Uterine smooth muscle cell (primary cell): ENCODE data around the gene ZNF492. TPM values are rescaled to one million over a fixed set of nuclear protein-coding genes. Genes with fewer than 3 reads are reported as not detected.

Experiments used
- total RNA-seq: library from RNA; depleted of rRNA; stranded (reverse); fragments of >200 nt; gene quantifications from 2 replicates; pipeline ENCODE4 v1.2.3, GENCODE V29; 2014

The ZNF492 gene
- 0.25 and 0.66 TPM in 2 replicates for total RNA-seq

DNA sequence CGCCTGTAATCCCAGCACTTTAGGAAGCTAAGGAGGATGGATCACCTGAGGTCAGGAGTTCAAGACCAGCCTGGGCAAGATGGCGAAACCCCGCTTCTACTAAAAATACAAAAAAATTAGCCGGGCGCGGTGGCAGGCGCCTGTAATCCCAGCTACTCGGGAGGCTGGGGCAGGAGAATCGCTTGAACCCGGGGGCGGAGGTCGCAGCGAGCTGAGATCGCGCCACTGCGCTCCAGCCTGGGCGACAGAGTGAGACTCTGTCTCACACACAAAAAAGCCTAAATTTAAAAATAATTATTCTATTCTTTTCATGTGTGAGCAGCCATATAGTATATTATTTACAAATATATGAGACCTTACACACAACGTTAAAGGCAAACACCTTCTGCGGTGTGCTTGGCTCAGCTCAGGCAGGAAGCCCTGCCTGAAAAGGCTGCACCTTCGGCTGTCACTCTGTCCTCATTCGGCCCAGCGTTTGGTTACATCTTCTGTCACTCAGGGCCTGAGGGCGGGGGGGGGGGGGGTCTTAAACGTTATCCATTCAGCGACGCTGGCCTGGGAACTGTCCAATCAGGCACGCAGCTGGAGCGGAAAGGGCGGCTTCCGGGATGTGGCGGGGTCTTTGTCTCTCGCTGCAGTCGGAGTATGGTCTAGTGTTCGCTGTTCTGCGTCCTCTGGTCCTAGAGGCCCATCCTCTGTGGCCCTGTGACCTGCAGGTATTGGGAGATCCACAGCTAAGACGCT lies at the start of gene ZNF492:
Gene ZNF492 (plus strand): TSS at position 619 of the 744 bp plus-strand sequence. CDS start 19,076 bp downstream, outside the sequence.

Other genes with a start within 250 kb of the ZNF492 start
- not detected in 2 replicates for gene ZNF98, start 212.0 kb upstream of the ZNF492 start, total RNA-seq
- under 0.01 TPM in 1 of 2 replicates, not detected in the other for gene ZNF99, start 149.8 kb downstream of the ZNF492 start, total RNA-seq
- under 0.01 TPM in 1 of 2 replicates, not detected in the other for gene ZNF723, start 198.0 kb downstream of the ZNF492 start, total RNA-seq